Cerebellar nuclear complex (tissue), 1 donor: ENCODE results near the gene RAX2.

ENCODE experiments used
- DNase-seq, 2 experiments: peaks; one replicate each; lab custom pipeline; 2025; lab: John Stamatoyannopoulos, UW

RAX2 gene

GRCh38 chr19:3725640-3726310, 46.3 kb downstream of the RAX2 start:
- no peak for DNase-seq

DNA sequence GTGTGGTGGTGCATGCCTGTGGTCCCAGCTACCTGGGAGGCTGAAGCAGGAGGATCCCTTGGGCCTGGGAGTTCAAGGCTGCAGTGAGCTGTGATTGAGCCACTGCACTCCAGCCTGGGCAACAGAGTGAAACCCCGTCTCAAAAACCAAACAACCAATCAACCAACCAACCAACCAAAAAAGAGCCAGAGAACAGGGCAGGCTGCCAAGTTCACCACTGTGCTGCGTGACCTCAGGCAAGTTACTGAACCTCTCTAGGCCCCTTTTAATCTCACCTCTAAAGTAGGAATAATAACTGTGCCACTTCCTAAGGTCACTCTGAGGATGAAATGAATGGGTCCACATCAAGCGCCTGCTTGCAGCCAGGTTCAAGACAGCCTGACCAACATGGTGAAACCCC, 46.9 kb downstream of the RAX2 start:
- no peak for DNase-seq

DNA sequence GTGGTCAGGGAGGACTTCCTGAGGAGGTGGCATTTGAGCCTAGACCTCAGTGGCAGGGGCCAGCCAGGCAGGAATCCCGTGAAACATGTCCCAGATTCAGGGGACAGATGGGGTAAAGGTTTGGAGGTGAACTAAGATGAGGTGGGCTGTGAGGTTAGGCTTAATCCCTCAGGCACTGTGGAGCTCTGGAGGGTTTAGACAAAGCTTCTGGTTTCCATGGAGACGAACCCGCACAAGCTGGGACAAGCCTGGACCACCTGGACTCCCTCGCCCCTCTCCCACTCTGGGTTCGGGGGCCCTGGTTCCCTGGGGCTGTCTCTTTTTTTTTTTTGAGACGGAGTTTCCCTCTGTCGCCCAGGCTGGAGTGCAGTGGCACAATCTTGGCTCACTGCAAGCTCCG, 48.1 kb downstream of the RAX2 start:
- DNase-seq: no peak

DNA sequence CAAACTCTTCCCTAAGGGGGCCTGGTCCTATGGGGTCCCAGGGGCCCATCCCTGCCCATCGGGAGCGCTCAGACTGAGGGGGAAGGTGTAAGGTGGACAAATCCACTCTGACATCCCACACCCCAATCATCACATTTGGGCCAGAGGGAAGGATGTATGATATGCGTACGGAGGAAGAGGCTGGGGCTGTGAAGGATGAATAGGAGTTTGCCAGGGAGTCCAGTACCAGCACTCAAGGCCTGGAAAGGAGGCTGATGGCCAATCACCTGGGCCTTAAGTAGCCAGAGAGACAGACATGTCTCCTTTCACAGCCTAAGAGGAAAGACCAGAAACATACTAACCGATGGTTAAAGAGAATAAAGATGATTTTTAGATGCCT, 48.9 kb downstream of the RAX2 start:
- DNase-seq: no peak

- no peak for DNase-seq
Measured at GRCh38 chr19:3722443-3723109, 49.5 kb downstream of the RAX2 start.

DNA sequence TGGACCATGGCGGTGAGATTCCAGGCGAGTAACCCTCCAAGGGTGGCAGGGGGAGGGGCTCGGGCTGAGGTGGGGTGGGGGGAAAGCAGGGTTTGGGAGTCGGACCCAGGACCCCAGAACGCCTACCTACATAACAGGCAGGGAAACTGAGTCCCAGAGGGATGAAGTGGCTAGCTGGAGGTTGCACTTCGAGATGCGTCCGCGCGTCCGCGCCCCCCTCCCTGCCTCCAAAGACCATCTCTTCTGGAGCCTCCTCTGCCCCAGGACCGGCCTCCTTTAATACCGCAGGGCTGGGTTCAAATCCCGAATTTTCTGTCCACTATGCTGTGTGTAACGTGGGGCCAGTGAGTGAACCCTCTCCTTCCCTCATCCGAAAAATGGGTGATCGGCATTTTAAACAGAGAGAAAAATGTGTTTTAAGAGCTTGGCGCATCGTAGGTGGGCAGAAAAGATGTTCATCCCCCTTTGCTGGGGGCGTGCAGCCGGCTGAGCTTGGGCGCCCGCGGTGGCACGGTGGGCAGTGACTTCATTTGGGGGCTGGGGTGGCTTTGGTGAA, 50.1 kb downstream of the RAX2 start:
- no peak for DNase-seq

DNA sequence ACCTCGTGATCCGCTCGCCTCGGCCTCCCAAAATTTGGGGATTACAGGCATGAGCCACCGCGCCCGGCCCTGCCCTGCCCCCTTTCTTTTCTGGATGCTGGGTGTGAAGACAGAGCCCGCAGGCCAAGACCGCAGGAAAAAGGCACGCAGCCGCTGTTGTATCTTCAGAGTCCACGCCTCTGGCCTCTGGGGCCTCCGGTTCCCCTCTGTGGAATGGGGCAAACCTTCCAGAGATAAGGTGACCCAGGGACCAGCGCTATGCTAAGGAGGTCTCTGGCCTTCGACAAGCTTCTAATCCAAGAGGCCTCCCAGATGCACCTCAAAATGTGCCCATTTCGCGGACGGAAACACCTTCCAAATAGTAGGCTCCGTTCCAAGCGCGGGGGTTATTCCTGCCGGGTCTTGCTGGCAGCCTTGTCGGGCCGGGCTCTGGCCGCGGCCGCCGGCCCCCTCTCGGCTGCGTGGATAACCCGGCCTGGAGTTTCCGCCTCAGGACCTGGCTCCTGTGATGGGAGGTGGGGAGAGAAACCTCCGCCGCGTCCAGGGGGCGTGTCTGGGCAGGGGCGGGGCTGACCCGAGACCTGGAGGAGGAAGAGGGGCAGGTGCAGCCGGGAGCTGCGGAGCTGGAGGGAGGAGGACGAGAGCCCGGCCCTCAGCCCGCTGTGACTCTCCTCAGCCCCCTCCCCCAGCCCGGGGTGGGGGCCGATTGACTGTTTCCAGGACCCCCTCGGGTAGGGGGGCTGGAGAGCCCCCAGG, 50.7 kb downstream of the RAX2 start:
- no peak for DNase-seq

DNA sequence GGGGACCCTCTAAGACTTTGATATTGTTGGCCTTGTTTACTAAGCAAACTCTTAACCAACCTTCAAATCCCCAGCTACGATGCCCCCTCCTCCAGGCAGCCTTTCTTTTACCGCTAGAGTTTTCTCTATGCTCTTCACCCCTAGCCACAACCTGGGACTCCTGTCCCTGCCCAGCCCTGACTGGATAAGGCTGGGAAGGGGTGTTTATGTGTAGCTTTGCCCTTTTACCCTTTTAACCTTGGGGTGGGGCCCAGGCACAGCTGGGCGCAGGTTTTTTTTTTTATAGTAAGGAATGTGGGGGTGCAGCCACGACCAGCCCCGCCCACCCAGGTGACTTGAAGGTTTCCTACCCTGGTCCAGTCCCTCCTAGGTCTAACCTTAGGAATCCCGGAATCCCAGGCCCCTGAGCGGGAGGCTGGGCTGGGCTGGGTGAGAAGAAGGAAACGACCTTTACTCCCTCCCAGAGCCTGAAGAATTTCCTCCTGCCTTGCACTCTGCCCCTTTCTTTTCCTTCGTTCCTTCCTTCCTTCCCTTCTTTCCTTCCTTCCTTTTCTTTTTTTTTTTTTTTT, 51.6 kb downstream of the RAX2 start:
- no peak for DNase-seq

DNA sequence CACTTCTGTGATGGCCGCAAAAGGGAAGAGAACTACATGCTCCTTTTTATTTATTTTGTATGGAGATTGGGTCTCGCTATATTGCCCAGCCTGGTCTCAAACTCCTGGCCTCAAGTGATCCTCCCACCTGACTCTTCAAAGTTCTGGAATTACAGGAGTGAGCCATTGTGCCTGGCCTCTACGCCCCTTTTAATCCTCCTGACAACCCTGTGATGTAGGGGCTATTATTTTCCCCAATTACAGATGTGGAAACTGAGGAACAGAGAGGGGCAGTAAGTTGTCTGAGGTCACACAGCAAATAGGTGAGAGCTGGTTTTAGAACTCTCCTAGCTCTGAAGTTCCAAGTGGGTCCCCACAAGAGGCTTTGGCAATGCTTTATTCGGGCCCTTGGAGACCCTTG, 52.2 kb downstream of the RAX2 start:
- no peak for DNase-seq
